Kidney (tissue), 14 donors: ENCODE results near the gene C19orf85. TPM values are rescaled to one million over a fixed set of nuclear protein-coding genes. Genes with fewer than 3 reads are reported as not detected.

Source experiments
- DNase-seq, 5 donors: peaks; one replicate each; pipeline ENCODE4 v3.0.0-alpha.2; 2013 to 2020
- FAIRE-seq: peaks from 2 replicates; lab custom pipeline; 2012; peaks lifted over from hg19 to GRCh38; lab: Jason Lieb, UNC
- H3K27ac ChIP-seq, 2 donors: one replicate each; pipeline ENCODE4 v1.7.0; 2013; ENCODE audit warnings: low read depth in 2 of 2, low read length in 2 of 2, inconsistent platforms in 1 of 2
- H3K27me3 ChIP-seq: one replicate; pipeline ENCODE4 v1.7.1; 2013; ENCODE audit warnings: low read length, inconsistent platforms; ENCODE audit not compliant: control insufficient read depth, insufficient read depth
- H3K36me3 ChIP-seq, 3 donors: one replicate each; pipeline versions ENCODE4 v1.7.0 to v1.7.1; 2013; ENCODE audit warnings: low read length in 3 of 3, control low read depth in 1 of 3, inconsistent platforms in 1 of 3; ENCODE audit not compliant: insufficient read depth in 3 of 3, control insufficient read depth in 2 of 3
- H3K4me1 ChIP-seq, 3 donors: one replicate each; pipeline versions ENCODE4 v1.7.0 to v1.7.1; 2013; ENCODE audit warnings: low read length in 3 of 3, inconsistent platforms in 1 of 3, low read depth in 1 of 3; ENCODE audit not compliant: control insufficient read depth in 2 of 3, insufficient read depth in 2 of 3
- H3K4me3 ChIP-seq, 3 donors: one replicate each; pipeline versions ENCODE4 v1.7.0 to v1.8.1; 2013; ENCODE audit warnings: low read length in 3 of 3, control low read depth in 1 of 3, inconsistent platforms in 1 of 3
- H3K9ac ChIP-seq, 3 donors: one replicate each; pipeline versions ENCODE4 v1.7.0 to v1.7.1; 2013; ENCODE audit warnings: low read length in 3 of 3, control low read depth in 1 of 3, inconsistent platforms in 1 of 3
- H3K9me3 ChIP-seq, 3 donors: one replicate each; pipeline versions ENCODE4 v1.7.0 to v1.7.1; 2013; ENCODE audit warnings: low read length in 3 of 3, control low read depth in 1 of 3, inconsistent platforms in 1 of 3; ENCODE audit not compliant: control insufficient read depth in 2 of 3, insufficient read depth in 1 of 3
- intact Hi-C: fragments of 100-400 bp; cut with DNase I; formaldehyde crosslinking; loops from one replicate; pipeline ENCODE4 v1.11.1; 2022
- polyA plus RNA-seq: library from polyadenylated mRNA; stranded (reverse); fragments of 350-450 nt; fragmentation: Illumina TruSeq; extraction: RNeasy Lipid Tissue Mini Kit (QIAGEN cat#74804); gene quantifications from one replicate; pipeline ENCODE4 v1.2.3, GENCODE V29; 2014; ENCODE audit warnings: low read depth, low replicate concordance; ENCODE audit not compliant: insufficient read depth
- total RNA-seq: library from RNA; stranded (reverse); fragmentation: NEBNext Ultra II Directional; extraction: Animal tissue kit (Norgen Biotek cat#: 25700); gene quantifications from one replicate; pipeline ENCODE4 v1.2.1, GENCODE V29; 2021
- TF ChIP-seq, protein P1 (sequence below): IDR thresholded peaks from 3 replicates; pipeline ENCODE4 v1.5.1; 2012; ENCODE audit warnings: mild to moderate bottlenecking, moderate library complexity, borderline replicate concordance; ENCODE audit not compliant: insufficient read depth; ENCODE audit errors: extremely low read depth
- donor health status: control.
- donor health status: control.
- donor health status: control.
- donor health status: control.
- donor health status: control.
- donor health status: DM: yes; HTN: yes; CAD: no.
- donor health status: Normal renal cell carcinoma (clear cell type).

C19orf85 gene
- total and polyA plus RNA-seq, 2 donors from 2014 or later = not detected

GRCh38 chr19:55444646-55445045 is 19.9 kb downstream of the C19orf85 start:
- no peak overlapping the region for H3K9ac ChIP-seq
- peaks cover 48% of the 10 kb centered on the region for H3K27me3 ChIP-seq
- H3K4me1 ChIP-seq = peaks cover 0 to 4% (median 0%) of the 10 kb centered on the region in 3 donors
- no peak overlapping the region for H3K27ac ChIP-seq
- FAIRE-seq (no peak), DNase-seq (no peak)
- intact Hi-C loops = no loop called here
- H3K9me3 ChIP-seq = no peaks in the 10 kb centered on the region
- no peak overlapping the region for H3K4me3 ChIP-seq
- TF ChIP-seq, protein P1, sequence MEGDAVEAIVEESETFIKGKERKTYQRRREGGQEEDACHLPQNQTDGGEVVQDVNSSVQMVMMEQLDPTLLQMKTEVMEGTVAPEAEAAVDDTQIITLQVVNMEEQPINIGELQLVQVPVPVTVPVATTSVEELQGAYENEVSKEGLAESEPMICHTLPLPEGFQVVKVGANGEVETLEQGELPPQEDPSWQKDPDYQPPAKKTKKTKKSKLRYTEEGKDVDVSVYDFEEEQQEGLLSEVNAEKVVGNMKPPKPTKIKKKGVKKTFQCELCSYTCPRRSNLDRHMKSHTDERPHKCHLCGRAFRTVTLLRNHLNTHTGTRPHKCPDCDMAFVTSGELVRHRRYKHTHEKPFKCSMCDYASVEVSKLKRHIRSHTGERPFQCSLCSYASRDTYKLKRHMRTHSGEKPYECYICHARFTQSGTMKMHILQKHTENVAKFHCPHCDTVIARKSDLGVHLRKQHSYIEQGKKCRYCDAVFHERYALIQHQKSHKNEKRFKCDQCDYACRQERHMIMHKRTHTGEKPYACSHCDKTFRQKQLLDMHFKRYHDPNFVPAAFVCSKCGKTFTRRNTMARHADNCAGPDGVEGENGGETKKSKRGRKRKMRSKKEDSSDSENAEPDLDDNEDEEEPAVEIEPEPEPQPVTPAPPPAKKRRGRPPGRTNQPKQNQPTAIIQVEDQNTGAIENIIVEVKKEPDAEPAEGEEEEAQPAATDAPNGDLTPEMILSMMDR = no peak
- no peaks in the 10 kb centered on the region for H3K36me3 ChIP-seq

DNA sequence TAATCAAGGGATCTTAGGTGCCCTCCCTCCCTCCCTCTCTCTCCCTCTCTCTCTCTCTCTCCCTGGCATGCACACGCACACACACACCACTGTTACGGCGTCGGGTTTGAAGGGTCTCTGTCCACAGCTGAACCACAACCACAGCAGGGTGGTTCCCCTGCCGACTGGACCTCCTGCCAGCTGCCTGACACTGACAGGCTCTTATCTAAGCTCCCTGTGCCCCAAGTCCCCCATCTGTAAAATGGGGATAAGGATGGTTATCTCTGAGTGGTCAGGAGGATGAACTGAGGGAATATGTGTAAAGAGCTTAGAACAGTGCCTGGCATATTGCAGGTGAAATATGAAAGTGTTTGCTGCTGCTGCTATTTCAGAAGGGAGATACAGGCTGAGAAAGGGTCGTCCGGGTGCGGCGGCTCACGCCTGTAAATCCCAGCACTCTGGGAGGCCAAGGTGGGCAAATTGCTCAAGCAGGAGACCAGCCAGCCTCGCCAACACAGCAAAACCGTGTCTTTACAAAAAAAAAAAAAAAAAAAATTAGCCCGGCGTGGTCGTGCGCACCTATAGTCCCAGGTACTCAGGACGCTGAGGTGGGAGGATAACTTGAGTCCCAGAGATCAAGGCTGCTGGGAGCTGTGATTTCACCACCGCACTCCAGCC is 20.6 kb downstream of the C19orf85 start:
- peaks cover 0 to 4% (median 0%) of the 10 kb centered on the region in 3 donors for H3K4me1 ChIP-seq
- FAIRE-seq = no peak
- TF ChIP-seq, protein P1 = no peak
- peaks cover 51% of the 10 kb centered on the region for H3K27me3 ChIP-seq
- H3K9me3 ChIP-seq = no peaks in the 10 kb centered on the region
- no peak overlapping the region for H3K9ac ChIP-seq
- no peak for DNase-seq
- intact Hi-C loops = no loop called here
- no peak overlapping the region for H3K27ac ChIP-seq
- H3K36me3 ChIP-seq = no peaks in the 10 kb centered on the region
- H3K4me3 ChIP-seq = no peak overlapping the region

DNA sequence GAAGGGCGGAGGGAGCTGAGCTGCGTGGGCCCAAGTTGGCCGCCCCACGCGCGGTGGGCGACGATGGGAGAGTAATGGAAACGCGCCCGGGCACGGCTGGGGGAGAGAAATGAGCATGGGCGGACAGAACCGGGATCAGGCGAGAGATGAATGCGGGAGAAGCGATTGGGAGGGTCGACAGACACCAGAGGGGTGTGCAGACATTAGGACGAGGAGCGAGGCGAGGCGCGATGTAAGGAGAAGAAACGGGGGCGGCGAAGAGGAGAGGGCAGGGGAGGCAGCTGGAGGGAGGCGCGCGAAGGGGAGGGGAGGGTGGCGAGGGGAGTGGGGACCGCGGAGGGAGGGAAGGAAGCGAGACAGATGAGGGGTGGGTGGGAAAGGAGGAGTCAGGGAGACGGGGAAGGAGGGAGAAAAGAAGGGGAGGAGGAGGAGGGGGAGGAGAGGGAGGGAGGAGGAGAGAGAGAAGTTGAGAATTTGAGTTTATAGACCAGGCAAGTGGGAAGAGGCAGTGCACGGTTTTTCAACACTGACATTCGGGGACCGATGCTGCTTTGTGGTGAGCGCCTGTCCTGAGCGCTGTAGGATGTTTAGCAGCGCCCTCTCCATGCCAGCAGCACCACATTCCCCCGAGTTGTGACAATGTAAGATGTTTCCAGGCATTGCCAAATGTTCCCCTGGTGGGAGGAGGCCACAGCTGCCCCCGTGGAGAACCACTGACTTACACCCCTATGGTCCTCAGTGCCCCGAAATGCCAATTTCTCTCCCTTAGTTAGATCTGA is 21.3 kb downstream of the C19orf85 start, which contains the start of gene SHISA7:
TSS of gene SHISA7 (minus strand) at position 256 of the 779 bp plus-strand sequence. CDS start 437 bp downstream, outside the sequence.
- Histone ChIP-seq H3K27ac (no peak within 1 kb of the TSS), H3K4me3 (no peak within 1 kb of the TSS), H3K9me3 (no peaks in the 10 kb centered on the region), H3K9ac (no peak within 1 kb of the TSS), H3K36me3 (no peaks in the 10 kb centered on the region), H3K27me3 (peaks cover 50% of the 10 kb centered on the region), H3K4me1 (peaks cover 0 to 4% (median 0%) of the 10 kb centered on the region in 3 donors)
- FAIRE-seq = no peak
- TF ChIP-seq, protein P1 = no peak
- intact Hi-C loops = no loop called here
- peak in 1 of 5 donors; percentile 37 for DNase-seq
